Measurements from ENCODE around the gene PTPRE.

Gene PTPRE

DNA sequence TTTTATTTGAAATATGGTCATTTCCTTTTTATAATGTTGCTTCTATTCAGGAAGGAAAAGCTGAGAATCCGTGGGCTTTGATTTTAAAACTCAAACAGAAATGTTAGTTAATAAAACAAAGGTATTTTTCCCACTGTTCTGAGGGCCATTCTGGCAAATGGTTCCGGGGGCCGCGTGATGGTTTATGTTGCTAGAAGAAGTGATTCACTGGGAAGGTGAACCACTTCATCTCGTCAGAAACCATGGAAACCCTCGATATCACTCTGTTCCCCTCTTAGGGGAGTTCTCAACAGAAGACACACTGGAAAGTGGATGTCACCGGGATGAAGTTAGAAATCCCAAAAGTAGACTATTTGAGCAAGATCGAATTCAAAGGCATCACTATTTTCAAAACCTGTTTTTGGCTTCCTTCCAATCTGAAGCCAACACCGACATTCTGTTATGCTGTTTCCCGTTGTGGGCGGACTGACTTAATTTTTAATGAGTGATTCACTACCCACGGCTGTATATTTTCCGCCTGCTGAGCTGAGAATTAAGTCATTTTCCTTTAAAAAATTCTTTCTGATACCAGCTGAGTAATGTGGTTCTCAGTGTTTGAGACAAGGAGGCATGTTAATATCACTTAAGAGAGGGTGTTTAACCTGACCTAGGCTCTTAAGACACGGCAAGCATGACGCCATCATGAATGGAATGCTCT lies 84.1 kb downstream of the PTPRE start:
- H3K9me3 ChIP-seq (ENCODE audit: control insufficient read depth, insufficient read depth, low read length) = no peaks in the 10 kb centered on the region
- no peak overlapping the region for H3K27ac ChIP-seq (ENCODE audit: low read depth, low read length)
- H3K4me3 ChIP-seq (ENCODE audit: low read length) = no peak overlapping the region
- TF ChIP-seq EZH2phosphoT487 (IDR thresholded peaks at IDR 0.05; ENCODE audit: borderline replicate concordance, low read length) = no peak
- TF ChIP-seq, protein P1, sequence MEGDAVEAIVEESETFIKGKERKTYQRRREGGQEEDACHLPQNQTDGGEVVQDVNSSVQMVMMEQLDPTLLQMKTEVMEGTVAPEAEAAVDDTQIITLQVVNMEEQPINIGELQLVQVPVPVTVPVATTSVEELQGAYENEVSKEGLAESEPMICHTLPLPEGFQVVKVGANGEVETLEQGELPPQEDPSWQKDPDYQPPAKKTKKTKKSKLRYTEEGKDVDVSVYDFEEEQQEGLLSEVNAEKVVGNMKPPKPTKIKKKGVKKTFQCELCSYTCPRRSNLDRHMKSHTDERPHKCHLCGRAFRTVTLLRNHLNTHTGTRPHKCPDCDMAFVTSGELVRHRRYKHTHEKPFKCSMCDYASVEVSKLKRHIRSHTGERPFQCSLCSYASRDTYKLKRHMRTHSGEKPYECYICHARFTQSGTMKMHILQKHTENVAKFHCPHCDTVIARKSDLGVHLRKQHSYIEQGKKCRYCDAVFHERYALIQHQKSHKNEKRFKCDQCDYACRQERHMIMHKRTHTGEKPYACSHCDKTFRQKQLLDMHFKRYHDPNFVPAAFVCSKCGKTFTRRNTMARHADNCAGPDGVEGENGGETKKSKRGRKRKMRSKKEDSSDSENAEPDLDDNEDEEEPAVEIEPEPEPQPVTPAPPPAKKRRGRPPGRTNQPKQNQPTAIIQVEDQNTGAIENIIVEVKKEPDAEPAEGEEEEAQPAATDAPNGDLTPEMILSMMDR (IDR thresholded peaks at IDR 0.05; ENCODE audit: low read depth, low read length, poor library complexity, severe bottlenecking) = no peak
- no peaks in the 10 kb centered on the region for H3K36me3 ChIP-seq (ENCODE audit: control insufficient read depth, low read length)
- H3K9me2 ChIP-seq (replicated peaks; ENCODE audit: control insufficient read depth, low read length) = no peaks in the 10 kb centered on the region
- no peak overlapping the region for H3K4me2 ChIP-seq (ENCODE audit: low read length)
- H3K27me3 ChIP-seq (ENCODE audit: control insufficient read depth, low read length) = peaks cover 29% of the 10 kb centered on the region
- H4K20me1 ChIP-seq (ENCODE audit: control insufficient read depth, insufficient read depth, low read depth, low read length) = no peaks in the 10 kb centered on the region
- no peaks in the 10 kb centered on the region for H3K79me2 ChIP-seq (ENCODE audit: control insufficient read depth, low read length)
- H3F3A ChIP-seq (ENCODE audit: control insufficient read depth, insufficient read depth) = no peaks in the 10 kb centered on the region
- H3K4me1 ChIP-seq (ENCODE audit: control insufficient read depth, low read length) = no peaks in the 10 kb centered on the region

DNA sequence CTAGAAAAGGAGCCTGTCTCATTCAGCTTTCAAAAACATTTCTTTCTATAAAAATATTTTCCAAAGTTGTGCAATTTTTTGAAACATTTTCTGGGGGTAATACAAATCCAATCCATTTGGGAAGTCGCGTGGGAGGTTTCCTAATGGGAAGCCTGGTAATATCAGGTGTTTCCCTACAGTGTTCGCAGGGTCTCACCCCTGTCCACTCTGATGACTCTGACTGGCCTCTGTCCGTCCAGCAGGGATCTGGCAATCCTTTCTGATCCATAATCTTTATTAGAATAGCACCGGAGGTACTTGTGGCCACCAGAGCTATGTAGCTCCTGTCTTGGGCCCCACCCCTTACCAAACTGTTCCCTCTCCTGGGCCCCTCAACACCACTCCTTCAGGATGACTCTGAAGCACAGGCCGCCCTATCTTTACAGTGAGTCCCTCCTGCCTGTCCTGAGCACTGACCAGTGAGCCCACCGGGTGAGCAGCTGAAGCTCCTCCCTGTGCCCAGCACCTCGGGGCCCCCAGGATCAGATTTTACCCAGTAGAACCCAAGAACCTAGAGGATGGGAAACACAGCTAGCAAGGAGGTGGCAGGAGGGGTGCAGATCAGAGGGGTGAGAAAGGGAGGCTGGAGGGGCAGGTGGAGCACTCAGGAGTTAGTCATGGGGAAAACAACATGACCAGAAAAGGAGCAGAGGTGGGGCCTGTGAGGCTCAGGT lies 84.8 kb downstream of the PTPRE start:
- Histone ChIP-seq H3K79me2 (ENCODE audit: control insufficient read depth, low read length) (no peaks in the 10 kb centered on the region), H3K4me3 (ENCODE audit: low read length) (no peak overlapping the region), H4K20me1 (ENCODE audit: control insufficient read depth, insufficient read depth, low read depth, low read length) (no peaks in the 10 kb centered on the region), H3K4me1 (ENCODE audit: control insufficient read depth, low read length) (no peaks in the 10 kb centered on the region), H3K27me3 (ENCODE audit: control insufficient read depth, low read length) (peaks cover 29% of the 10 kb centered on the region), H3K27ac (ENCODE audit: low read depth, low read length) (no peak overlapping the region), H3K9me2 (replicated peaks; ENCODE audit: control insufficient read depth, low read length) (no peaks in the 10 kb centered on the region), H3F3A (ENCODE audit: control insufficient read depth, insufficient read depth) (no peaks in the 10 kb centered on the region), H3K36me3 (ENCODE audit: control insufficient read depth, low read length) (no peaks in the 10 kb centered on the region), H3K9me3 (ENCODE audit: control insufficient read depth, insufficient read depth, low read length) (no peaks in the 10 kb centered on the region), H3K4me2 (ENCODE audit: low read length) (no peak overlapping the region)
- no peak for TF ChIP-seq EZH2phosphoT487 (IDR thresholded peaks at IDR 0.05; ENCODE audit: borderline replicate concordance, low read length)

DNA sequence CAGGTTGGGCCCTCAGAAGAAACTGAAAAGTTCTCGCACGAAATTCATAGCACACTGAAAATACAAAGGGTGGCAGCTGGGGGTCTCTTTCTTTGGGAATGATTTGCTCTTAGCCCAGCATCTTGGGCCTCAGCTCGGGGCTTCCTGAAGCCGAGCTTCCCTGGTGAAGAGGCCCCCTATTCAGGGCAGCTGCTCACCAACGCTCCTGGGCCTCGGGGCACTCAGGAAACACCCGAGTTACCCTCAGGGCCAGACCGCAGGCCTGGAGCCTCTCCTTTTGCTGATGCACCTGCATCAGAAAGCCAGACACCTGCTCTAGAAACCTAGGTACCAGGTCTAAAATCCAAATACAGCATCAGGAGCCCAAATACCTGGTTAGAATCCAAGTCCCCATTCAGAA lies 85.5 kb downstream of the PTPRE start:
- no peaks in the 10 kb centered on the region for H3K9me2 ChIP-seq (replicated peaks; ENCODE audit: control insufficient read depth, low read length)
- no peaks in the 10 kb centered on the region for H3K4me1 ChIP-seq (ENCODE audit: control insufficient read depth, low read length)
- H3K4me2 ChIP-seq (ENCODE audit: low read length) = no peak overlapping the region
- no peaks in the 10 kb centered on the region for H3K79me2 ChIP-seq (ENCODE audit: control insufficient read depth, low read length)
- no peaks in the 10 kb centered on the region for H3K9me3 ChIP-seq (ENCODE audit: control insufficient read depth, insufficient read depth, low read length)
- no peak overlapping the region for H3K4me3 ChIP-seq (ENCODE audit: low read length)
- no peaks in the 10 kb centered on the region for H3F3A ChIP-seq (ENCODE audit: control insufficient read depth, insufficient read depth)
- H3K27ac ChIP-seq (ENCODE audit: low read depth, low read length) = no peak overlapping the region
- H3K27me3 ChIP-seq (ENCODE audit: control insufficient read depth, low read length) = peaks cover 29% of the 10 kb centered on the region
- TF ChIP-seq EZH2phosphoT487 (IDR thresholded peaks at IDR 0.05; ENCODE audit: borderline replicate concordance, low read length) = no peak
- TF ChIP-seq, protein P1 (IDR thresholded peaks at IDR 0.05; ENCODE audit: low read depth, low read length, poor library complexity, severe bottlenecking) = no peak
- no peaks in the 10 kb centered on the region for H4K20me1 ChIP-seq (ENCODE audit: control insufficient read depth, insufficient read depth, low read depth, low read length)
- no peaks in the 10 kb centered on the region for H3K36me3 ChIP-seq (ENCODE audit: control insufficient read depth, low read length)

DNA sequence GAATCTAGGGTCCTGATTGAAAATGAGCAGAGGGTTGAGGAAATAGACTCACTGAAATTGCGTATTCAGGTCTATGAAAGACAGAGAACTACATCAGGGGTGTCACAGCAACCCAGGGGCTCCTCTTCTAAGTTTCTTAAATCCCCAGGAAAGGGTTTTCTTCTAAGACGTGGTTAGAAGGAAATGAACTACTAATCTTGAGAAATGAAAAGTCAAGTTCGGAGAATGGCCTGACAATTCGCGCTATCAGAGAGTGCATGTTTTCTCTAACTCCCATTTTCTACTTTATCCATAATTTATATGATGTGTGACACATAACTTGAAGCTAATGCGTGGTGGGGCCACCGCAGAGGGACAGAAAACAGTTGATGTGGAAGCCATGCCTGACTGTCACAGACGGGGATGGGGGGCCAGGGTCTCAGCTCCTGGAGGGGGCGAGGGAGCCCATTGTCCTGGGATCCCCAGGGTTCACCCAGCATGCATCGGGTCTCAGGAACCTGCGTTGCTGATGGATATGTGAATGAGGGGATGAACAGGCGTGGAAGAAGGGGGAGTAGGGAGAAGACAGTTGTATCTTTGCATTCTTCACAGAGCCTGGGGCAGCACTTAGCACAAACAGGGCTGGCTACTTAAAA lies 86.3 kb downstream of the PTPRE start:
- H3K9me2 ChIP-seq (replicated peaks; ENCODE audit: control insufficient read depth, low read length) = no peaks in the 10 kb centered on the region
- peaks cover 29% of the 10 kb centered on the region for H3K27me3 ChIP-seq (ENCODE audit: control insufficient read depth, low read length)
- no peak overlapping the region for H3K27ac ChIP-seq (ENCODE audit: low read depth, low read length)
- H3K79me2 ChIP-seq (ENCODE audit: control insufficient read depth, low read length) = no peaks in the 10 kb centered on the region
- H3F3A ChIP-seq (ENCODE audit: control insufficient read depth, insufficient read depth) = no peaks in the 10 kb centered on the region
- H3K9me3 ChIP-seq (ENCODE audit: control insufficient read depth, insufficient read depth, low read length) = no peaks in the 10 kb centered on the region
- no peak for TF ChIP-seq EZH2phosphoT487 (IDR thresholded peaks at IDR 0.05; ENCODE audit: borderline replicate concordance, low read length)
- TF ChIP-seq, protein P1 (IDR thresholded peaks at IDR 0.05; ENCODE audit: low read depth, low read length, poor library complexity, severe bottlenecking) = no peak
- H3K4me1 ChIP-seq (ENCODE audit: control insufficient read depth, low read length) = no peaks in the 10 kb centered on the region
- no peaks in the 10 kb centered on the region for H4K20me1 ChIP-seq (ENCODE audit: control insufficient read depth, insufficient read depth, low read depth, low read length)
- no peaks in the 10 kb centered on the region for H3K36me3 ChIP-seq (ENCODE audit: control insufficient read depth, low read length)
- no peak overlapping the region for H3K4me2 ChIP-seq (ENCODE audit: low read length)
- no peak overlapping the region for H3K4me3 ChIP-seq (ENCODE audit: low read length)
